OCI-LY3 (cell line): Measurements from ENCODE around the gene EEA1.

Experiments used
- EZH2phosphoT487 ChIP-seq: fragments of 200-600 bp; shearing (Covaris generic); IDR thresholded peaks from 2 replicates; pipeline ENCODE4 v1.6.1; 2018; ENCODE audit warnings: antibody characterized with exemption, mixed run types, low read depth
- TF ChIP-seq, protein P1 (sequence below): fragments of 200-600, 300-600 bp; sonication (generic); IDR thresholded peaks from 2 replicates; pipeline ENCODE4 v1.5.1; 2014; ENCODE audit warnings: antibody characterized with exemption, low read length, low read depth

DNA sequence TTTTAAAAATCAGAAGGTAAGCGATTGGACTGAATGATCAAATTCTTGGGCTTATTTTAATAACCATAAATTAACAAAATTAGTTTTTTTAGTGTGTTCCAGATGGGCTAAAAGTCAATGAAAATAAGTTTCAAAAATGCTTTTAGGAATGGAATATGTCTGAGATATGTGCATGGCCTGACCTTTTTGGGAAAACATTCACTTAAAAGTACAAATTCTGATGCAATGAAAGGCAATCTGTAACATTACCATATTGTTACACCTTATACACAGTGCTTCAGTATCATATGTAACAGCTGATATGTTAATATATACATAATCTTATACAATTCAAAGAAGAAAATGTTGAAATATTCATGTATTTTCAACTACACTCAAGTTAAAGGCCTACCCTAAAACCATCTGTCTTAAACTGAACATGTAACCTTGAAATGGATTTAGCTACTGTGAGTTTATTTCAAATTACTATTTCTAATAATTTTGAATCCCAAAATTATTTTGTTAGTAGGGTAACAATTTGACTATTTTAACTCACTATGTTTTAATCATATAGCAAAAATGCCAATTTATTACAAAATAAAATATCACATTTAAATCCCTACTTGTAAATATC, 84.8 kb downstream of the EEA1 start:
- TF ChIP-seq, protein P1, sequence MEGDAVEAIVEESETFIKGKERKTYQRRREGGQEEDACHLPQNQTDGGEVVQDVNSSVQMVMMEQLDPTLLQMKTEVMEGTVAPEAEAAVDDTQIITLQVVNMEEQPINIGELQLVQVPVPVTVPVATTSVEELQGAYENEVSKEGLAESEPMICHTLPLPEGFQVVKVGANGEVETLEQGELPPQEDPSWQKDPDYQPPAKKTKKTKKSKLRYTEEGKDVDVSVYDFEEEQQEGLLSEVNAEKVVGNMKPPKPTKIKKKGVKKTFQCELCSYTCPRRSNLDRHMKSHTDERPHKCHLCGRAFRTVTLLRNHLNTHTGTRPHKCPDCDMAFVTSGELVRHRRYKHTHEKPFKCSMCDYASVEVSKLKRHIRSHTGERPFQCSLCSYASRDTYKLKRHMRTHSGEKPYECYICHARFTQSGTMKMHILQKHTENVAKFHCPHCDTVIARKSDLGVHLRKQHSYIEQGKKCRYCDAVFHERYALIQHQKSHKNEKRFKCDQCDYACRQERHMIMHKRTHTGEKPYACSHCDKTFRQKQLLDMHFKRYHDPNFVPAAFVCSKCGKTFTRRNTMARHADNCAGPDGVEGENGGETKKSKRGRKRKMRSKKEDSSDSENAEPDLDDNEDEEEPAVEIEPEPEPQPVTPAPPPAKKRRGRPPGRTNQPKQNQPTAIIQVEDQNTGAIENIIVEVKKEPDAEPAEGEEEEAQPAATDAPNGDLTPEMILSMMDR, result no peak
- no peak for TF ChIP-seq EZH2phosphoT487
